Astrocyte (in vitro differentiated cells and primary cell): ENCODE results near the gene CDC20. TPM values are rescaled to one million over a fixed set of nuclear protein-coding genes. Genes with fewer than 3 reads are reported as not detected.

Experiments
- DNase-seq: peaks from one replicate; pipeline ENCODE4 v3.0.0-alpha.2; 2010; ENCODE audit warnings: low read depth
- FAIRE-seq: peaks from 2 replicates; lab custom pipeline; 2011; peaks lifted over from hg19 to GRCh38; lab: Jason Lieb, UNC
- H2AFZ ChIP-seq: 2 replicates; pipeline ENCODE4 v1.6.0; 2012; ENCODE audit warnings: low read depth, low read length, inconsistent platforms
- H3K27ac ChIP-seq: 2 replicates; pipeline ENCODE4 v1.5.1; 2011; ENCODE audit warnings: low read depth, low read length, inconsistent platforms
- H3K27me3 ChIP-seq: 2 replicates; pipeline ENCODE4 v1.6.0; 2011; ENCODE audit warnings: low read length, inconsistent platforms; ENCODE audit not compliant: insufficient read depth
- H3K36me3 ChIP-seq: 2 replicates; pipeline ENCODE4 v1.5.1; 2011; ENCODE audit warnings: low read length, inconsistent platforms; ENCODE audit not compliant: insufficient read depth
- H3K4me1 ChIP-seq: 2 replicates; pipeline ENCODE4 v1.5.1; 2011; ENCODE audit warnings: low read length, inconsistent platforms; ENCODE audit not compliant: insufficient read depth
- H3K4me2 ChIP-seq: 2 replicates; pipeline ENCODE4 v1.6.0; 2012; ENCODE audit warnings: low read length, inconsistent platforms
- H3K4me3 ChIP-seq: 2 replicates; pipeline ENCODE4 v1.5.1; 2011; ENCODE audit warnings: low read depth, mild to moderate bottlenecking, low read length, inconsistent platforms; ENCODE audit not compliant: insufficient read depth
- H3K79me2 ChIP-seq: 2 replicates; pipeline ENCODE4 v1.6.0; 2012; ENCODE audit warnings: mild to moderate bottlenecking, low read length, inconsistent platforms; ENCODE audit not compliant: insufficient read depth
- H3K9ac ChIP-seq: 2 replicates; pipeline ENCODE4 v1.6.0; 2012; ENCODE audit warnings: mild to moderate bottlenecking, low read length, inconsistent platforms
- H3K9me3 ChIP-seq: 2 replicates; pipeline ENCODE4 v1.5.1; 2012; ENCODE audit warnings: low read depth, mild to moderate bottlenecking, low read length, inconsistent platforms; ENCODE audit not compliant: insufficient read depth
- H4K20me1 ChIP-seq: 2 replicates; pipeline ENCODE4 v1.6.0; 2012; ENCODE audit warnings: low read length, inconsistent platforms; ENCODE audit not compliant: insufficient read depth
- H3K27ac Mint-ChIP-seq: one replicate; pipeline ENCODE4 v1.8.0; 2021; ENCODE audit warnings: mild to moderate bottlenecking, mixed read lengths; ENCODE audit not compliant: unreplicated experiment
- H3K27me3 Mint-ChIP-seq: one replicate; pipeline ENCODE4 v1.8.0; 2021; ENCODE audit warnings: low read depth, mixed read lengths; ENCODE audit not compliant: unreplicated experiment
- H3K36me3 Mint-ChIP-seq: one replicate; pipeline ENCODE4 v1.8.0; 2021; ENCODE audit warnings: low read depth, mixed read lengths; ENCODE audit not compliant: unreplicated experiment
- H3K4me1 Mint-ChIP-seq: one replicate; pipeline ENCODE4 v1.8.0; 2021; ENCODE audit warnings: low read depth, mixed read lengths; ENCODE audit not compliant: unreplicated experiment
- H3K4me3 Mint-ChIP-seq: one replicate; pipeline ENCODE4 v1.8.0; 2021; ENCODE audit warnings: mild to moderate bottlenecking, moderate library complexity, mixed read lengths; ENCODE audit not compliant: unreplicated experiment
- H3K9me3 Mint-ChIP-seq: one replicate; pipeline ENCODE4 v1.8.0; 2021; ENCODE audit warnings: mild to moderate bottlenecking, mixed read lengths; ENCODE audit not compliant: unreplicated experiment
- CTCF ChIP-seq: IDR thresholded peaks from 2 replicates; pipeline ENCODE4 v1.5.1; 2011; ENCODE audit warnings: low read depth, mild to moderate bottlenecking, inconsistent platforms, low read length, moderate library complexity; ENCODE audit not compliant: insufficient read depth
- EZH2 ChIP-seq: IDR thresholded peaks from 2 replicates; pipeline ENCODE4 v1.6.1; 2012; ENCODE audit warnings: mild to moderate bottlenecking, low read length, inconsistent platforms; ENCODE audit not compliant: insufficient read depth
- microRNA-seq: library from miRNA; unstranded; fragments of <30 nt; microRNA quantifications from one replicate; pipeline ENCODE4 v1.2.0, GENCODE V29; 2020
- total RNA-seq: library from RNA; stranded (reverse); gene quantifications from 2 replicates; pipeline ENCODE4 v1.2.1, GENCODE V29; 2021

CDC20 gene
- total RNA-seq, 1 donor from 2014 or later, result 14.5 TPM

- Histone ChIP-seq H3K4me3 (no peak overlapping the region), H3K27ac (no peak overlapping the region), H3K4me2 (no peak overlapping the region), H3K9me3 (no peaks in the 10 kb centered on the region), H4K20me1 (peaks cover 15% of the 10 kb centered on the region), H3K27me3 (no peaks in the 10 kb centered on the region), H3K9ac (no peak overlapping the region), H3K79me2 (peaks cover 10% of the 10 kb centered on the region), H2AFZ (no peak overlapping the region), H3K36me3 (peaks cover 24% of the 10 kb centered on the region), H3K4me1 (no peaks in the 10 kb centered on the region)
- Mint-ChIP-seq H3K27ac (no peak overlapping the region), H3K4me3 (no peak overlapping the region), H3K9me3 (peaks cover 3% of the 10 kb centered on the region), H3K27me3 (no peaks in the 10 kb centered on the region), H3K36me3 (peaks cover 36% of the 10 kb centered on the region), H3K4me1 (peaks cover 2% of the 10 kb centered on the region)
- TF ChIP-seq EZH2 (no peak), CTCF (no peak)
- DNase-seq (no peak), FAIRE-seq (no peak)
Measured at GRCh38 chr1:43405876-43406234, 47.1 kb downstream of the CDC20 start.

GRCh38 chr1:43410571-43410970 is 51.8 kb downstream of the CDC20 start:
- no peaks in the 10 kb centered on the region for H4K20me1 ChIP-seq
- peaks cover 20% of the 10 kb centered on the region for H3K36me3 Mint-ChIP-seq
- H3K4me1 ChIP-seq, result no peaks in the 10 kb centered on the region
- no peak overlapping the region for H3K27ac ChIP-seq
- peaks cover 20% of the 10 kb centered on the region for H3K36me3 ChIP-seq
- FAIRE-seq, result no peak
- peaks cover 3% of the 10 kb centered on the region for H3K9me3 Mint-ChIP-seq
- H3K9ac ChIP-seq, result no peak overlapping the region
- H3K27me3 ChIP-seq, result no peaks in the 10 kb centered on the region
- DNase-seq, result no peak
- H3K9me3 ChIP-seq, result no peaks in the 10 kb centered on the region
- H3K79me2 ChIP-seq, result no peaks in the 10 kb centered on the region
- H3K4me3 ChIP-seq, result no peak overlapping the region
- H3K27me3 Mint-ChIP-seq, result no peaks in the 10 kb centered on the region
- no peak overlapping the region for H3K4me3 Mint-ChIP-seq
- no peak for TF ChIP-seq CTCF
- no peak for TF ChIP-seq EZH2
- no peak overlapping the region for H3K4me2 ChIP-seq
- no peaks in the 10 kb centered on the region for H3K4me1 Mint-ChIP-seq
- no peak overlapping the region for H2AFZ ChIP-seq
- no peak overlapping the region for H3K27ac Mint-ChIP-seq

Small RNA genes within 50 kb of the gene (microRNA-seq; reads per million reads assigned to microRNA genes)
- 8.5 reads per million, percentile 31 among the genes with 10 or more reads in this experiment for gene MIR6734

Other genes with a start within 250 kb of the CDC20 start
- gene EBNA1BP2, start 186.7 kb upstream of the CDC20 start, total RNA-seq, result 70.1 and 81.6 TPM in 2 replicates
- gene CFAP57, start 186.7 kb upstream of the CDC20 start, total RNA-seq, result 0.18 and 0.29 TPM in 2 replicates
- 0.36 and 0.64 TPM in 2 replicates for gene TMEM125, start 89.0 kb upstream of the CDC20 start, total RNA-seq
- gene C1orf210, start 73.4 kb upstream of the CDC20 start, total RNA-seq, result 0.50 and 0.84 TPM in 2 replicates
- 0.87 and 0.98 TPM in 2 replicates for gene TIE1, start 58.0 kb upstream of the CDC20 start, total RNA-seq
- not detected in 2 replicates for gene MPL, start 21.2 kb upstream of the CDC20 start, total RNA-seq
- gene ELOVL1, start 9.0 kb downstream of the CDC20 start, total RNA-seq, result 124 and 131 TPM in 2 replicates
- 54.5 and 57.1 TPM in 2 replicates for gene MED8, start 30.8 kb downstream of the CDC20 start, total RNA-seq
- gene SZT2, start 30.9 kb downstream of the CDC20 start, total RNA-seq, result 28.5 and 30.0 TPM in 2 replicates
- 24.2 and 31.0 TPM in 2 replicates for gene HYI, start 95.0 kb downstream of the CDC20 start, total RNA-seq
- gene PTPRF, start 171.9 kb downstream of the CDC20 start, total RNA-seq, result 231 and 275 TPM in 2 replicates